ENCODE results near the gene ALDH2. TPM values are rescaled to one million over a fixed set of nuclear protein-coding genes. Genes with fewer than 3 reads are reported as not detected.

ALDH2 gene
- total and polyA plus RNA-seq, 10 of the 15 experiments (the other 5 are each of a cell fraction or from before 2014, with no cell fraction given), result 1.4 to 16.4 (median 8.7) TPM

- Histone ChIP-seq H3K27ac (ENCODE audit: control insufficient read depth, insufficient read depth) (no peak overlapping the region), H3K4me2 (ENCODE audit: control insufficient read depth, insufficient read depth) (no peak overlapping the region), H3K9ac (ENCODE audit: control insufficient read depth, insufficient read depth, low read length) (no peak overlapping the region), H3K4me1 (ENCODE audit: control insufficient read depth, insufficient read depth, low read length) (peaks cover 9% of the 10 kb centered on the region), H3K4me3 (no peak overlapping the region), H3K79me2 (ENCODE audit: control insufficient read depth, insufficient read depth, low read length) (no peaks in the 10 kb centered on the region), H3K36me3 (ENCODE audit: control insufficient read depth in 2 of 2, insufficient read depth in 2 of 2, low read length in 1 of 2) (no peaks in the 10 kb centered on the region), H3K27me3 (replicated peaks in 1 of 2; ENCODE audit: control insufficient read depth in 2 of 2, insufficient read depth in 2 of 2, low read length in 1 of 2) (no peaks in the 10 kb centered on the region), H4K20me1 (ENCODE audit: control insufficient read depth, insufficient read depth) (no peaks in the 10 kb centered on the region), H3K9me3 (replicated peaks; ENCODE audit: control insufficient read depth, insufficient read depth, low read length) (no peaks in the 10 kb centered on the region), H2AFZ (ENCODE audit: control insufficient read depth, low read depth, low read length) (no peak overlapping the region)
- BruUV-seq (replicated peaks), result no TSS peak
- FAIRE-seq (peak; percentile 41), ATAC-seq (no peak), DNase-seq (ENCODE audit: low read depth, low spot score) (no peak)
- CTCF ChIA-PET, result interaction anchor here (0.7 to 1.2 kb wide), 2 partner anchors 20 to 27 kb away, joined by 3 read pairs; no protein-coding TSS in a partner anchor
- RAD21 ChIA-PET (ENCODE audit: unreplicated experiment), result no interaction called here
- POLR2A ChIA-PET, result no interaction called here
- intact Hi-C loops (cut with micrococcal nuclease; ENCODE audit: unreplicated experiment), result loop anchor here (10.0 kb wide), 1 partner anchor 386 kb away; no protein-coding TSS in a partner anchor
- SMC1A ChIA-PET (ENCODE audit: uncharacterized antibody, unreplicated experiment), result no interaction called here
- WGBS (ENCODE audit: insufficient coverage, insufficient replicate concordance, low lambda C conversion rate, missing lambda C conversion rate), result 76% methylated on average over 5 of the region's 5 CpGs
- no peak for TF ChIP-seq ZNF687 (IDR thresholded peaks at IDR 0.05)
- TF ChIP-seq MEF2A (IDR thresholded peaks at IDR 0.05; ENCODE audit: insufficient read depth, low read depth, low read length), result no peak
- TF ChIP-seq POLR2AphosphoS5 (IDR thresholded peaks at IDR 0.05; ENCODE audit: low read length), result no peak
- TF ChIP-seq ATF3 (IDR thresholded peaks at IDR 0.05; ENCODE audit: borderline replicate concordance, extremely low read depth, low read depth, low read length), result no peak
- TF ChIP-seq ESRRA (IDR thresholded peaks at IDR 0.05; ENCODE audit: low read length), result no peak
- no peak for TF ChIP-seq SP1 (IDR thresholded peaks at IDR 0.05; ENCODE audit: low read depth, low read length)
- no peak for TF ChIP-seq POLR2A (IDR thresholded peaks at IDR 0.05; ENCODE audit: low read depth, low read length)
- no peak for TF ChIP-seq IRF3 (IDR thresholded peaks at IDR 0.05)
- TF ChIP-seq RFX5 (IDR thresholded peaks at IDR 0.05; ENCODE audit: low read depth, low read length), result no peak
- no peak for TF ChIP-seq MAX (IDR thresholded peaks at IDR 0.05; ENCODE audit: low read depth, low read length)
- TF ChIP-seq CTCF (IDR thresholded peaks at IDR 0.05 in 2 of 3, conservative IDR thresholded peaks at IDR 0.05 in 1 of 3; ENCODE audit: control insufficient read depth in 2 of 3, extremely low read depth in 1 of 3, insufficient read depth in 1 of 3, low read depth in 3 of 3, low read length in 3 of 3), result no peak
- TF ChIP-seq ASH2L (IDR thresholded peaks at IDR 0.05; ENCODE audit: borderline replicate concordance, low read depth), result no peak
- TF ChIP-seq SKIL (IDR thresholded peaks at IDR 0.05; ENCODE audit: low read depth, poor library complexity, severe bottlenecking), result no peak
- TF ChIP-seq CREM (IDR thresholded peaks at IDR 0.05; ENCODE audit: low read depth), result no peak
- no peak for TF ChIP-seq IKZF1 (conservative IDR thresholded peaks at IDR 0.05)
- no peak for TF ChIP-seq BACH1 (IDR thresholded peaks at IDR 0.05; ENCODE audit: borderline replicate concordance)
- in situ Hi-C loops (cut with MboI), result no loop called here
These were observed 13.9 kb downstream of the ALDH2 start for GRCh38 chr12:111780615-111781014.

Measured in GM12878 (cell line).